Natural killer cell (primary cell): Measurements from ENCODE around the gene RASA2. TPM values are rescaled to one million over a fixed set of nuclear protein-coding genes. Genes with fewer than 3 reads are reported as not detected.
A peak's percentile ranks its signal among the peaks of the same experiment; 100 is the strongest.
"Not testable (repeated sequence)": the region's sequence is repeated elsewhere in the genome, so short reads cannot be mapped to it uniquely, and the experiment has no call there.

Experiments used
- ATAC-seq, 3 donors: fragments of 150-1000 bp in 2 of 3; fragments of 200-7000 bp in 1 of 3; cut with Tn5 transposase; 1 replicate in 1 of 3; 2 replicates in 2 of 3; pipeline ENCODE4 v1.10.0; 2021; ENCODE audit warnings: mild to moderate bottlenecking in 2 of 3, moderate library complexity in 2 of 3
- DNase-seq, 2 donors: peaks; one replicate each; pipeline versions ENCODE4 v3.0.0 to v3.0.0-alpha.2; 2013 to 2021; ENCODE audit warnings: mixed read lengths in 1 of 2
- H3K27ac ChIP-seq: one replicate; pipeline ENCODE4 v1.5.1; 2013; ENCODE audit warnings: mild to moderate bottlenecking, low read length
- H3K27me3 ChIP-seq: one replicate; pipeline ENCODE4 v1.6.1; 2013; ENCODE audit warnings: low read length; ENCODE audit not compliant: control insufficient read depth, insufficient read depth
- H3K36me3 ChIP-seq: one replicate; pipeline ENCODE4 v1.6.1; 2013; ENCODE audit warnings: low read length; ENCODE audit not compliant: control insufficient read depth, insufficient read depth
- H3K4me1 ChIP-seq: one replicate; pipeline ENCODE4 v1.6.1; 2013; ENCODE audit warnings: low read length; ENCODE audit not compliant: control insufficient read depth, insufficient read depth
- H3K4me3 ChIP-seq: one replicate; pipeline ENCODE4 v1.5.1; 2013; ENCODE audit warnings: low read length
- H3K9me3 ChIP-seq: one replicate; pipeline ENCODE4 v1.6.1; 2013; ENCODE audit warnings: low read length; ENCODE audit not compliant: control insufficient read depth, insufficient read depth
- H3K27ac Mint-ChIP-seq, 2 donors: one replicate each; pipeline ENCODE4 v1.8.0; 2022; ENCODE audit warnings: mild to moderate bottlenecking in 2 of 2, mixed read lengths in 2 of 2, moderate library complexity in 1 of 2
- H3K27me3 Mint-ChIP-seq, 2 donors: one replicate each; pipeline ENCODE4 v1.8.0; 2022; ENCODE audit warnings: low read depth in 2 of 2, mixed read lengths in 2 of 2
- H3K36me3 Mint-ChIP-seq: one replicate; pipeline ENCODE4 v1.8.0; 2022; ENCODE audit warnings: mixed read lengths
- H3K4me1 Mint-ChIP-seq, 2 donors: one replicate each; pipeline ENCODE4 v1.8.0; 2022; ENCODE audit warnings: mixed read lengths in 2 of 2
- H3K4me3 Mint-ChIP-seq: one replicate; pipeline ENCODE4 v1.8.0; 2022; ENCODE audit warnings: mild to moderate bottlenecking, moderate library complexity, mixed read lengths
- H3K9me3 Mint-ChIP-seq, 2 donors: one replicate each; pipeline ENCODE4 v1.8.0; 2022; ENCODE audit warnings: mixed read lengths in 2 of 2
- CTCF ChIP-seq: fragments of 200-600 bp; IDR thresholded peaks from one replicate; pipeline ENCODE4 v1.8.0; 2022; ENCODE audit warnings: antibody characterized with exemption
- WGBS: methylation state at CpG from one replicate; pipeline ENCODE4 v1.1.7; 2013; ENCODE audit warnings: missing lambda C conversion rate; ENCODE audit not compliant: insufficient coverage; 5-methylcytosine and 5-hydroxymethylcytosine counted together
- intact Hi-C: fragments of 100-400 bp; cut with micrococcal nuclease; formaldehyde crosslinking; loops from one replicate; pipeline ENCODE4 v1.14.2; 2022
- total RNA-seq, 4 donors: library from RNA; stranded (reverse); fragments of 120-200 nt in 1 of 4; gene quantifications; one replicate each; pipeline versions ENCODE4 v1.2.3 to v1.2.4, GENCODE V29; 2013 to 2022

RASA2 gene
- total RNA-seq, 3 donors from 2014 or later (not counting 1 experiment from before 2014, with no cell fraction given) = 93.9 to 99.4 (median 97.0) TPM

GRCh38 chr3:141529717-141530414 lies 43.0 kb downstream of the RASA2 start:
- peaks cover 52 to 65% of the 10 kb centered on the region in 2 donors for H3K4me1 Mint-ChIP-seq
- ATAC-seq = peak in 2 of 3 donors; percentile 47 to 57
- H3K36me3 ChIP-seq = peaks cover 21% of the 10 kb centered on the region
- H3K27me3 ChIP-seq = no peaks in the 10 kb centered on the region
- intact Hi-C loops = no loop called here
- peak overlapping the region; percentile 36 for H3K27ac ChIP-seq
- H3K4me3 Mint-ChIP-seq = peak overlapping the region; percentile 47
- peak in 1 of 2 donors; percentile 56 for DNase-seq
- no peak for TF ChIP-seq CTCF
- H3K27me3 Mint-ChIP-seq = no peaks in the 10 kb centered on the region
- H3K9me3 Mint-ChIP-seq = no peaks in the 10 kb centered on the region
- H3K9me3 ChIP-seq = no peaks in the 10 kb centered on the region
- H3K36me3 Mint-ChIP-seq = no peaks in the 10 kb centered on the region
- no peak overlapping the region for H3K4me3 ChIP-seq
- no CpG with 5 or more reads among the region's 1 CpG for WGBS
- H3K27ac Mint-ChIP-seq = peak overlapping the region; percentile 83 to 89
- peaks cover 12% of the 10 kb centered on the region for H3K4me1 ChIP-seq

- H3K4me1 Mint-ChIP-seq = peaks cover 50 to 62% of the 10 kb centered on the region in 2 donors
- Histone ChIP-seq H3K4me1 (peaks cover 8% of the 10 kb centered on the region), H3K27me3 (no peaks in the 10 kb centered on the region), H3K4me3 (no peak overlapping the region), H3K27ac (peak overlapping the region; percentile 36), H3K9me3 (no peaks in the 10 kb centered on the region), H3K36me3 (peaks cover 23% of the 10 kb centered on the region)
- ATAC-seq = peak in 1 of 3 donors; percentile 34
- peak overlapping the region; percentile 47 for H3K4me3 Mint-ChIP-seq
- H3K27me3 Mint-ChIP-seq = no peaks in the 10 kb centered on the region
- no peak for DNase-seq
- no peak for TF ChIP-seq CTCF
- intact Hi-C loops = no loop called here
- peak overlapping the region; percentile 83 to 89 for H3K27ac Mint-ChIP-seq
- peaks cover 0 to 1% of the 10 kb centered on the region in 2 donors for H3K9me3 Mint-ChIP-seq
- peaks cover 3% of the 10 kb centered on the region for H3K36me3 Mint-ChIP-seq
- WGBS = no CpG with 5 or more reads among the region's 1 CpG
These were observed 43.6 kb downstream of the RASA2 start for GRCh38 chr3:141530415-141530768.

- Histone ChIP-seq H3K27ac (no peak overlapping the region), H3K4me1 (peaks cover 6% of the 10 kb centered on the region), H3K27me3 (no peaks in the 10 kb centered on the region), H3K36me3 (peaks cover 29% of the 10 kb centered on the region), H3K9me3 (no peaks in the 10 kb centered on the region), H3K4me3 (no peak overlapping the region)
- no peaks in the 10 kb centered on the region for H3K27me3 Mint-ChIP-seq
- H3K36me3 Mint-ChIP-seq = peaks cover 10% of the 10 kb centered on the region
- intact Hi-C loops = no loop called here
- WGBS = no CpG with 5 or more reads among the region's 1 CpG
- H3K9me3 Mint-ChIP-seq = peaks cover 2 to 3% of the 10 kb centered on the region in 2 donors
- peaks cover 49 to 50% of the 10 kb centered on the region in 2 donors for H3K4me1 Mint-ChIP-seq
- H3K4me3 Mint-ChIP-seq = no peak overlapping the region
- peak overlapping the region; percentile 64 to 81 for H3K27ac Mint-ChIP-seq
- TF ChIP-seq CTCF = no peak
- ATAC-seq = no peak
- DNase-seq = no peak
These were observed 45.8 kb downstream of the RASA2 start for GRCh38 chr3:141532609-141533008.

GRCh38 chr3:141536017-141536416 lies 49.2 kb downstream of the RASA2 start:
- ATAC-seq, intact Hi-C loops, H3K4me3 Mint-ChIP-seq, H3K4me3 ChIP-seq, H3K27ac ChIP-seq, DNase-seq, H3K27me3 ChIP-seq, H3K9me3 Mint-ChIP-seq, H3K27me3 Mint-ChIP-seq, H3K4me1 ChIP-seq, H3K9me3 ChIP-seq: not testable (repeated sequence)
- Mint-ChIP-seq H3K27ac (peak overlapping the region in 1 of 2 donors; percentile 27), H3K4me1 (peaks cover 43 to 48% of the 10 kb centered on the region in 2 donors), H3K36me3 (peaks cover 10% of the 10 kb centered on the region)
- 100% methylated on average over 4 of the region's 6 CpGs for WGBS
- peaks cover 33% of the 10 kb centered on the region for H3K36me3 ChIP-seq
